ENCODE results near the gene INSYN2B.

GRCh38 chr5:169999621-170000020, 19.3 kb upstream of the INSYN2B start:
- TF ChIP-seq, protein P1, sequence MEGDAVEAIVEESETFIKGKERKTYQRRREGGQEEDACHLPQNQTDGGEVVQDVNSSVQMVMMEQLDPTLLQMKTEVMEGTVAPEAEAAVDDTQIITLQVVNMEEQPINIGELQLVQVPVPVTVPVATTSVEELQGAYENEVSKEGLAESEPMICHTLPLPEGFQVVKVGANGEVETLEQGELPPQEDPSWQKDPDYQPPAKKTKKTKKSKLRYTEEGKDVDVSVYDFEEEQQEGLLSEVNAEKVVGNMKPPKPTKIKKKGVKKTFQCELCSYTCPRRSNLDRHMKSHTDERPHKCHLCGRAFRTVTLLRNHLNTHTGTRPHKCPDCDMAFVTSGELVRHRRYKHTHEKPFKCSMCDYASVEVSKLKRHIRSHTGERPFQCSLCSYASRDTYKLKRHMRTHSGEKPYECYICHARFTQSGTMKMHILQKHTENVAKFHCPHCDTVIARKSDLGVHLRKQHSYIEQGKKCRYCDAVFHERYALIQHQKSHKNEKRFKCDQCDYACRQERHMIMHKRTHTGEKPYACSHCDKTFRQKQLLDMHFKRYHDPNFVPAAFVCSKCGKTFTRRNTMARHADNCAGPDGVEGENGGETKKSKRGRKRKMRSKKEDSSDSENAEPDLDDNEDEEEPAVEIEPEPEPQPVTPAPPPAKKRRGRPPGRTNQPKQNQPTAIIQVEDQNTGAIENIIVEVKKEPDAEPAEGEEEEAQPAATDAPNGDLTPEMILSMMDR (IDR thresholded peaks at IDR 0.05): no peak
- no peak for TF ChIP-seq POLR2A (IDR thresholded peaks at IDR 0.05)
